NB4 (cell line): ENCODE measurements around the gene ATP6V0C.

Experiments
- MYC ChIP-seq: IDR thresholded peaks from 2 replicates; pipeline ENCODE4 v1.6.1; 2011; ENCODE audit warnings: low read depth, low read length
- POLR2A ChIP-seq: IDR thresholded peaks from 2 replicates; pipeline ENCODE4 v1.6.1; 2011; ENCODE audit warnings: mild to moderate bottlenecking; ENCODE audit not compliant: insufficient read length; ENCODE audit errors: extremely low read depth
- TF ChIP-seq, protein P1 (sequence below): IDR thresholded peaks from one replicate; pipeline ENCODE4 v1.5.1; 2012; ENCODE audit warnings: low read depth, low read length
- TF ChIP-seq, protein P2 (sequence below): IDR thresholded peaks from 2 replicates; pipeline ENCODE4 v1.6.1; 2011; ENCODE audit warnings: low read depth, low read length

DNA sequence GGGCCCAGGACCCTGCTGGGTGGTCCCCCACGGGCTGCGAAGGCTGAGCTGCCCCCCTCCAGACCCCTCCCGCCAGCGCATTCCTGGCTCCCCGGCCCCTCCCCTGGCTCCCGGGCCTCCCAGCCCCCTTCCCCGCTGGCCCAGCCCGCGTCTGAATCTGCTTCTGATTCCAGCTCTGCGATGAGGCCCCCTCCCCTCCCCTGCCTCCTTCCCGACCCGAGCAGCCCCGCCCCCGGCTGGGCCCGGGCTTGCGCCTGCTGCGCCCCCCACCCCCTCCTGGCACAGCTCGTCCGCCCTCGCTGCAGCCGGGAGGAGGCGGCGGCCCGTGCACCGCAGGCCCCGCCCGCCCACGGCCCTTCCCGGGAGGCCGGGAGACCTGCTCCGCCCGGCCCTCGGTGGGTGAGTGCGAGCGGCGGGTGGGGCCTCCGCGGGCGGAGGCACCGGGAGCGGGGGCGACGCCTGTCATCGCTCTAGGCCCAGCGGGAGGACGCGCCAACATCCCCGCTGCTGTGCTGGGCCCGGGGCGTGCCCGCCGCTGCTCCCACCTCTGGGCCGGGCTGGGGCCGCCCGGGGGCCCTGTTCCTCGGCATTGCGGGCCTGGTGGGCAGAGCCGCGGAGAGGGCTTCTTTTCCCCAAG is 42.6 kb upstream of the ATP6V0C start, which contains the start of gene NTN3:
- TF ChIP-seq, protein P1, sequence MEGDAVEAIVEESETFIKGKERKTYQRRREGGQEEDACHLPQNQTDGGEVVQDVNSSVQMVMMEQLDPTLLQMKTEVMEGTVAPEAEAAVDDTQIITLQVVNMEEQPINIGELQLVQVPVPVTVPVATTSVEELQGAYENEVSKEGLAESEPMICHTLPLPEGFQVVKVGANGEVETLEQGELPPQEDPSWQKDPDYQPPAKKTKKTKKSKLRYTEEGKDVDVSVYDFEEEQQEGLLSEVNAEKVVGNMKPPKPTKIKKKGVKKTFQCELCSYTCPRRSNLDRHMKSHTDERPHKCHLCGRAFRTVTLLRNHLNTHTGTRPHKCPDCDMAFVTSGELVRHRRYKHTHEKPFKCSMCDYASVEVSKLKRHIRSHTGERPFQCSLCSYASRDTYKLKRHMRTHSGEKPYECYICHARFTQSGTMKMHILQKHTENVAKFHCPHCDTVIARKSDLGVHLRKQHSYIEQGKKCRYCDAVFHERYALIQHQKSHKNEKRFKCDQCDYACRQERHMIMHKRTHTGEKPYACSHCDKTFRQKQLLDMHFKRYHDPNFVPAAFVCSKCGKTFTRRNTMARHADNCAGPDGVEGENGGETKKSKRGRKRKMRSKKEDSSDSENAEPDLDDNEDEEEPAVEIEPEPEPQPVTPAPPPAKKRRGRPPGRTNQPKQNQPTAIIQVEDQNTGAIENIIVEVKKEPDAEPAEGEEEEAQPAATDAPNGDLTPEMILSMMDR: no peak
- peak; percentile 28 for TF ChIP-seq POLR2A
- TF ChIP-seq, protein P2, sequence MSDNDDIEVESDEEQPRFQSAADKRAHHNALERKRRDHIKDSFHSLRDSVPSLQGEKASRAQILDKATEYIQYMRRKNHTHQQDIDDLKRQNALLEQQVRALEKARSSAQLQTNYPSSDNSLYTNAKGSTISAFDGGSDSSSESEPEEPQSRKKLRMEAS: no peak
- no peak; the same call in 1 of the 2 replicates for TF ChIP-seq MYC
